Right atrium auricular region (tissue), 2 donors: ENCODE measurements around the gene QPCT. TPM values are rescaled to one million over a fixed set of nuclear protein-coding genes. Genes with fewer than 3 reads are reported as not detected.
A peak's percentile ranks its signal among the peaks of the same experiment; 100 is the strongest.

Experiments
- DNase-seq: peaks from one replicate; pipeline ENCODE4 v3.0.0-alpha.2; 2019; ENCODE audit warnings: low spot score
- H3K27ac ChIP-seq, 2 donors: fragments of 200-600 bp; sonication (generic); 1 replicate in 1 of 2; 2 replicates in 1 of 2; pipeline ENCODE4 v1.5.1; 2016 to 2019
- H3K27me3 ChIP-seq, 2 donors: fragments of 200-600 bp; sonication (generic); one replicate each; pipeline versions ENCODE4 v1.5.1 to v1.6.0; 2017 to 2019
- H3K36me3 ChIP-seq: fragments of 200-600 bp; sonication (generic); one replicate; pipeline ENCODE4 v1.5.1; 2016
- H3K4me1 ChIP-seq, 2 donors: fragments of 200-600 bp; sonication (generic); one replicate each; pipeline versions ENCODE4 v1.5.1 to v1.6.0; 2017 to 2019
- H3K4me3 ChIP-seq, 2 donors: fragments of 200-600 bp; sonication (generic); 1 replicate in 1 of 2; 2 replicates in 1 of 2; pipeline ENCODE4 v1.5.1; 2017 to 2019; ENCODE audit warnings: mild to moderate bottlenecking in 1 of 2, moderate library complexity in 1 of 2
- H3K9me3 ChIP-seq, 2 donors: fragments of 200-600 bp; sonication (generic); one replicate each; pipeline ENCODE4 v1.5.1; 2019
- total RNA-seq, 2 donors: library from RNA; depleted of rRNA; stranded (reverse); fragments of >200 nt; gene quantifications; one replicate each; pipeline ENCODE4 v1.1.0, GENCODE V29; 2016
- TF ChIP-seq, protein P1 (sequence below), 2 donors: fragments of 200-600 bp; sonication (generic); IDR thresholded peaks; one replicate each; pipeline ENCODE4 v1.5.1; 2019; ENCODE audit warnings: antibody characterized with exemption in 2 of 2

Gene QPCT
- total RNA-seq, 2 donors from 2014 or later: 1.1 to 10.1 TPM

DNA sequence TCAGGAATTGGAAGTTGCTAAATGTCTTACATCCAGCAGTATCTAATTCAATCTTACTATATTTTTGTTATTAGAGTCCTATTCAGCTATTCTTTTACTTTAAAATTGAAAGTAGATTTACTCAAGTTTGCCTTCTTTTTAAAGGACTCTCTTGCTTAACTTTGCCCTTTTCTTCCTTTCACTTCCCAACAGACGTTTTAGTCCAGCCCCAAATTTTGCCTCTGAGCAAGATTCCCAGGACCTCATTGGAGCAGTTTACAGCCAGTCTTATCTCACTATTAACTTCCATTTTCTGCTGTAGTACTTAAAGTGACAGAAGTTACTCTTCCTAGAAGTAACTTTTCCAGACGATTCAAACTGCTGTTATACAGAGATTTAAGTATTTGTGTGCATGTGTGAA is 18.1 kb upstream of the QPCT start:
- H3K4me3 ChIP-seq: peak overlapping the region in 1 of 2 donors; percentile 12
- peak overlapping the region; percentile 91 for H3K27ac ChIP-seq
- TF ChIP-seq, protein P1, sequence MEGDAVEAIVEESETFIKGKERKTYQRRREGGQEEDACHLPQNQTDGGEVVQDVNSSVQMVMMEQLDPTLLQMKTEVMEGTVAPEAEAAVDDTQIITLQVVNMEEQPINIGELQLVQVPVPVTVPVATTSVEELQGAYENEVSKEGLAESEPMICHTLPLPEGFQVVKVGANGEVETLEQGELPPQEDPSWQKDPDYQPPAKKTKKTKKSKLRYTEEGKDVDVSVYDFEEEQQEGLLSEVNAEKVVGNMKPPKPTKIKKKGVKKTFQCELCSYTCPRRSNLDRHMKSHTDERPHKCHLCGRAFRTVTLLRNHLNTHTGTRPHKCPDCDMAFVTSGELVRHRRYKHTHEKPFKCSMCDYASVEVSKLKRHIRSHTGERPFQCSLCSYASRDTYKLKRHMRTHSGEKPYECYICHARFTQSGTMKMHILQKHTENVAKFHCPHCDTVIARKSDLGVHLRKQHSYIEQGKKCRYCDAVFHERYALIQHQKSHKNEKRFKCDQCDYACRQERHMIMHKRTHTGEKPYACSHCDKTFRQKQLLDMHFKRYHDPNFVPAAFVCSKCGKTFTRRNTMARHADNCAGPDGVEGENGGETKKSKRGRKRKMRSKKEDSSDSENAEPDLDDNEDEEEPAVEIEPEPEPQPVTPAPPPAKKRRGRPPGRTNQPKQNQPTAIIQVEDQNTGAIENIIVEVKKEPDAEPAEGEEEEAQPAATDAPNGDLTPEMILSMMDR (IDR thresholded peaks at IDR 0.05): no peak
- H3K36me3 ChIP-seq: no peaks in the 10 kb centered on the region
- peak; percentile 72 for DNase-seq
- H3K27me3 ChIP-seq: no peaks in the 10 kb centered on the region
- H3K4me1 ChIP-seq: peaks cover 0 to 23% of the 10 kb centered on the region in 2 donors
- H3K9me3 ChIP-seq: no peaks in the 10 kb centered on the region

DNA sequence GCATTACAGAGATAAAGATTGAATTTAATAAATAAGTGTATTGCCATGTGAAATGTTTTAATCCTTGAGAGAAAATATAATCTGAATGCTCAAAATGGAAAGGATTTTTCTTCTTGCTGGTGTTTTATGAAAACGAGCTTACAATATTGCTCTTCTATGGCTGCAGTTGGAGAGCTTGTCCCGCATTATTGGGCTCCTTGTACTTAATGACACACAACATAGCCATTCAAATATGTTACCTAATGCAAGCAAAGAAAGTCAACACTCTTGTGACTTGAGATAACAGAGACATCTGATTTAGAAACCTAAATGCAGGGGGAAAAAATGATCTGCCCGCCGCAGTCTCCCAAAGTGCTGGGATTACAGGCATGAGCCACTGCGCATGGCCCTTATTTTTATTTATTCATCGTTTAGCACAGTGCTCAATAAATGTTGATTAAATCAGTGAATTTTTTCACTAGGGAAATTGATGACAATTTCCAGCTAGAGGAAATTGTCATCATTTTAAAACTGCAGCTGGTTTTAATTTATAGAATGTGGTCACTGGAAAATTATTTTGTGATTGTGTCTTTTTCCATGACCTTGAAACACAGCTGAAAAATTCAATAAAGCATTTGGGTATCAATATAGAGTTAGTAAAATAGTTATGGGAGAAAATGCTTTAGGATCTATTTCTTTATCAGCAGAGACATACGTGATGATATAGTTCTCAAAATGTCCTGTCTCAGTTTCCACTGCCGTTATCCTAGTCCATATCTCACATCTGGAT is 17.4 kb upstream of the QPCT start:
- Histone ChIP-seq H3K36me3 (no peaks in the 10 kb centered on the region), H3K4me3 (peak overlapping the region in 1 of 2 donors; percentile 12), H3K9me3 (no peaks in the 10 kb centered on the region), H3K4me1 (peaks cover 0 to 15% of the 10 kb centered on the region in 2 donors), H3K27ac (peak overlapping the region; percentile 50 to 91), H3K27me3 (no peaks in the 10 kb centered on the region)
- no peak for DNase-seq
- TF ChIP-seq, protein P1 (IDR thresholded peaks at IDR 0.05): no peak

DNA sequence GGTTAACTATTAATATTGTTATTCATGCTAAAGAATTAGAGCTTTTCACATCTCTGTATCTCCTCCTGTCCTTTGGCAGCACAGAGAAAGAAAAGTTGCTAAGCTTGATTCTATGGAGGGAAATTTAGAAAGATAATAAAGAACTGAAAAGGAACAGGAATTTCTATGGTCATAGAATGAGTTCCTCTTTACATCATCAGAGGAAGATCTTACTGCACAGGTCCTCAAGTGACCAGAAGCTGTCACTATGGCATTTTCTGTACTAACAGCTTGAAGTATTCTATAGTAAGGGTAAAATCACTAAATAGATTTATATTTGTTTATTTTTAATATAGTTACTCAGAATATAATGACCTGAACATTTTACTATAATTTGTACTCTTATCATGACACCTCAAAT is 13.7 kb upstream of the QPCT start:
- no peak for DNase-seq
- TF ChIP-seq, protein P1 (IDR thresholded peaks at IDR 0.05): no peak
- H3K4me1 ChIP-seq: no peaks in the 10 kb centered on the region

DNA sequence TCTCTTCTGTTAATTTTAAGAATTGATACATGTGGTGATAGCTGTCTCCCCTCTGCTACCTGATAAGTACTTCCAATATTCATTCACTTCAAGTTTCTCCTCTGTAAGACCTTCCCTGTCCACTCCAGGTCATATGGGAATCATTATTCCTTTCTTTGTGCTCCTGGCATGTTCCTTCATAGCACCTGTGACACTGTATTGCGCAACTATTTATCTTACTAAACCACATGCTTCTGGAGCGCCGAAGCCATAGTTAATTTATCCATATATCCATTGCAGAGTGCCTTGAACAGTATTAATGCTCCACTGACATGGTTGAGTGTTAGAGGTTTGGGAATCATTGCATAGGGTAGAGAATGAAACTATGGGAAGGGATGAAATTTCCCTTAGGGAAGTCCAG is 11.9 kb upstream of the QPCT start:
- TF ChIP-seq, protein P1 (IDR thresholded peaks at IDR 0.05): no peak
- H3K9me3 ChIP-seq: no peaks in the 10 kb centered on the region
- H3K27me3 ChIP-seq: no peaks in the 10 kb centered on the region
- no peaks in the 10 kb centered on the region for H3K4me1 ChIP-seq
- no peak overlapping the region for H3K4me3 ChIP-seq
- DNase-seq: no peak
- no peaks in the 10 kb centered on the region for H3K36me3 ChIP-seq
- no peak overlapping the region for H3K27ac ChIP-seq

More for the DNA sequence above, 13.7 kb upstream of the QPCT start:
- Histone ChIP-seq H3K27me3 (no peaks in the 10 kb centered on the region), H3K9me3 (no peaks in the 10 kb centered on the region), H3K4me3 (no peak overlapping the region), H3K27ac (no peak overlapping the region), H3K36me3 (no peaks in the 10 kb centered on the region)

DNA sequence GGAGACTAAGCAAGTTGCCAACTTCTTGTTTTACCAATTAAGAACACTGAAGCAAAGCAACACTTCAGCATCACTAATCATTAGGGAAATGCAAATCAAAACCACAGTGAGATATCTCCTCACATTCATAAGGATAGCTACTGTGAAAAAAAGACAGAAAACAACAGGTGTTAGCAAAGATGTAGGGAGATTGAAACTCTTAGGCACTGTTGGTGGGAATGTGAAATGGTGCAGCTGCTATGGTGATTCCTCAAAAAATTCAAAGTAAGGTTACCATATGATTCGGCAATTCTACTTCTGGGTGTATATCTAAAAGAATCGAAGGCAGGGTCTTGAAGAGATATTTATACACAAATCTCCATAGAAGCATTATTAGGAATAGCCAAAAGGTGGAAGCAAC is 11.2 kb upstream of the QPCT start:
- TF ChIP-seq, protein P1 (IDR thresholded peaks at IDR 0.05): no peak
- no peak for DNase-seq
- Histone ChIP-seq H3K9me3 (no peaks in the 10 kb centered on the region), H3K27ac (no peak overlapping the region), H3K4me3 (no peak overlapping the region), H3K36me3 (no peaks in the 10 kb centered on the region), H3K4me1 (no peaks in the 10 kb centered on the region), H3K27me3 (no peaks in the 10 kb centered on the region)

DNA sequence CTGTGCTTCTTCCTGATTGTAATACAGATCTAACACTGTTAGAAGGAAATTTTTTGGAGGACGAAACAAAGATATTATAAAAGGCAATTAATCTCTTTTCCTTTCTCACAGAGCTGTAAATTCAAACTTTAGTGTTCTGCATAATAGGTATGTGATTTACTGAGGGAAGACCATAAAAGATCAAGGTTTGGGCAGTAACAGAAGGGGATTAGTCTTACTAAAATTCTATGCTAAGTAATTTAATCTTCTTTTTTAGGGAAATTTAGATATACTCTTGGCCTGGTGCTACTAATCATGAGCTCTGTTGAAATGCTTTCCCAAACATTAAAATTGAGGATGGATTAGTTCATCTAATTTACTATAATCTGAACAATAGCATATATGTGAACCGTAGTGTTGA is 8.8 kb upstream of the QPCT start:
- TF ChIP-seq, protein P1 (IDR thresholded peaks at IDR 0.05): no peak
- no peak for DNase-seq
- Histone ChIP-seq H3K9me3 (no peaks in the 10 kb centered on the region), H3K36me3 (no peaks in the 10 kb centered on the region), H3K4me1 (no peaks in the 10 kb centered on the region), H3K27ac (no peak overlapping the region), H3K4me3 (no peak overlapping the region), H3K27me3 (no peaks in the 10 kb centered on the region)
